RWPE2 (cell line): Measurements from ENCODE around the gene LCN12.

Experiments used
- ATAC-seq: fragments of 200-7000 bp; cut with Tn5 transposase; 3 replicates; pipeline ENCODE4 v1.9.1; 2021; ENCODE audit warnings: low read depth
- DNase-seq: peaks from one replicate; pipeline ENCODE4 v3.0.0-alpha.2; 2020; ENCODE audit warnings: low spot score
- H3K27ac ChIP-seq: fragments of 450-650 bp; 2 replicates; pipeline ENCODE4 v1.5.1; 2017; ENCODE audit warnings: mild to moderate bottlenecking; ENCODE audit not compliant: poor library complexity, severe bottlenecking
- H3K27me3 ChIP-seq: fragments of 250-450 bp; sonication (Bioruptor Pico); 2 replicates; pipeline ENCODE4 v1.5.1; 2021; ENCODE audit warnings: mild to moderate bottlenecking, moderate library complexity; ENCODE audit not compliant: insufficient read depth, poor library complexity, severe bottlenecking
- H3K36me3 ChIP-seq: fragments of 250-450 bp; sonication (Bioruptor Pico); 2 replicates; pipeline ENCODE4 v1.5.1; 2020; ENCODE audit warnings: low read depth, mild to moderate bottlenecking, moderate library complexity
- H3K4me1 ChIP-seq: fragments of 250-450 bp; sonication (Bioruptor Pico); 2 replicates; pipeline ENCODE4 v1.5.1; 2021; ENCODE audit warnings: mild to moderate bottlenecking, moderate library complexity; ENCODE audit not compliant: insufficient read depth, poor library complexity, severe bottlenecking
- H3K4me3 ChIP-seq: fragments of 250-450 bp; sonication (Bioruptor Pico); 2 replicates; pipeline ENCODE4 v1.5.1; 2021; ENCODE audit warnings: mild to moderate bottlenecking, moderate library complexity; ENCODE audit not compliant: severe bottlenecking
- H3K9me3 ChIP-seq: fragments of 250-450 bp; sonication (Bioruptor Pico); 2 replicates; pipeline ENCODE4 v1.5.1; 2021; ENCODE audit warnings: mild to moderate bottlenecking, moderate library complexity; ENCODE audit not compliant: severe bottlenecking
- CTCF ChIP-seq: fragments of 450-650 bp; IDR thresholded peaks from one replicate; pipeline ENCODE4 v1.5.1; 2017; ENCODE audit warnings: mild to moderate bottlenecking, moderate library complexity; ENCODE audit not compliant: poor library complexity, severe bottlenecking

The LCN12 gene

GRCh38 chr9:136983167-136983566 lies 31.1 kb downstream of the LCN12 start:
- no peaks in the 10 kb centered on the region for H3K36me3 ChIP-seq
- no peak for ATAC-seq
- no peak for DNase-seq
- no peaks in the 10 kb centered on the region for H3K9me3 ChIP-seq
- no peaks in the 10 kb centered on the region for H3K4me1 ChIP-seq
- TF ChIP-seq CTCF: no peak
- H3K27me3 ChIP-seq: peaks cover 14% of the 10 kb centered on the region
- no peak overlapping the region for H3K4me3 ChIP-seq
- H3K27ac ChIP-seq: no peak overlapping the region

- Histone ChIP-seq H3K9me3 (no peaks in the 10 kb centered on the region), H3K27ac (no peak overlapping the region), H3K4me3 (no peak overlapping the region), H3K4me1 (no peaks in the 10 kb centered on the region), H3K27me3 (peaks cover 14% of the 10 kb centered on the region), H3K36me3 (no peaks in the 10 kb centered on the region)
- DNase-seq: no peak
- ATAC-seq: no peak; the same call in 2 of the 3 replicates
- no peak for TF ChIP-seq CTCF
Measured at GRCh38 chr9:136983656-136984314, 31.7 kb downstream of the LCN12 start.

GRCh38 chr9:136984464-136985026 lies 32.5 kb downstream of the LCN12 start:
- no peak for ATAC-seq
- Histone ChIP-seq H3K27ac (no peak overlapping the region), H3K4me1 (no peaks in the 10 kb centered on the region), H3K4me3 (no peak overlapping the region), H3K9me3 (no peaks in the 10 kb centered on the region), H3K36me3 (no peaks in the 10 kb centered on the region), H3K27me3 (peaks cover 14% of the 10 kb centered on the region)
- DNase-seq: no peak
- no peak for TF ChIP-seq CTCF

- Histone ChIP-seq H3K36me3 (no peaks in the 10 kb centered on the region), H3K27ac (no peak overlapping the region), H3K4me3 (no peak overlapping the region), H3K4me1 (no peaks in the 10 kb centered on the region), H3K27me3 (peaks cover 14% of the 10 kb centered on the region), H3K9me3 (no peaks in the 10 kb centered on the region)
- no peak for DNase-seq
- no peak for TF ChIP-seq CTCF
- ATAC-seq: no peak
Measured at GRCh38 chr9:136985027-136985602, 33.0 kb downstream of the LCN12 start.

GRCh38 chr9:136985853-136986252 lies 33.8 kb downstream of the LCN12 start:
- ATAC-seq: no peak
- H3K9me3 ChIP-seq: no peaks in the 10 kb centered on the region
- DNase-seq: no peak
- no peak overlapping the region for H3K4me3 ChIP-seq
- no peak overlapping the region for H3K27ac ChIP-seq
- no peaks in the 10 kb centered on the region for H3K4me1 ChIP-seq
- H3K27me3 ChIP-seq: peaks cover 14% of the 10 kb centered on the region
- H3K36me3 ChIP-seq: no peaks in the 10 kb centered on the region
- no peak for TF ChIP-seq CTCF
